Activated naive CD8-positive, alpha-beta T cell treated with anti-CD3 and anti-CD28 coated beads, Interleukin-2, amount 50 U/mL, for 24 hours (primary cell): ENCODE data around the gene GP1BA.
A peak's percentile ranks its signal among the peaks of the same experiment; 100 is the strongest.
"Not testable (repeated sequence)": the region's sequence is repeated elsewhere in the genome, so short reads cannot be mapped to it uniquely, and the experiment has no call there.

Experiments used
- ATAC-seq: fragments of 150-1000 bp; cut with Tn5 transposase; one replicate; pipeline ENCODE4 v1.10.0; 2021
- DNase-seq: peaks from one replicate; pipeline ENCODE4 v3.0.0; 2021
- H3K27ac Mint-ChIP-seq: one replicate; pipeline ENCODE4 v1.8.0; 2021; ENCODE audit warnings: mild to moderate bottlenecking, mixed read lengths
- H3K27me3 Mint-ChIP-seq: one replicate; pipeline ENCODE4 v1.8.0; 2021; ENCODE audit warnings: mixed read lengths
- H3K36me3 Mint-ChIP-seq: one replicate; pipeline ENCODE4 v1.8.0; 2021; ENCODE audit warnings: low read depth, mixed read lengths
- H3K4me1 Mint-ChIP-seq: one replicate; pipeline ENCODE4 v1.8.0; 2021; ENCODE audit warnings: mixed read lengths
- H3K4me3 Mint-ChIP-seq: one replicate; pipeline ENCODE4 v1.8.0; 2021; ENCODE audit warnings: mild to moderate bottlenecking, moderate library complexity, mixed read lengths
- H3K9me3 Mint-ChIP-seq: one replicate; pipeline ENCODE4 v1.8.0; 2021; ENCODE audit warnings: mixed read lengths

GP1BA gene

GRCh38 chr17:4919511-4920047 lies 12.5 kb upstream of the GP1BA start:
- no peaks in the 10 kb centered on the region for H3K36me3 Mint-ChIP-seq
- no peaks in the 10 kb centered on the region for H3K27me3 Mint-ChIP-seq
- no peak overlapping the region for H3K4me3 Mint-ChIP-seq
- DNase-seq (no peak), ATAC-seq (no peak)
- no peaks in the 10 kb centered on the region for H3K4me1 Mint-ChIP-seq
- no peak overlapping the region for H3K27ac Mint-ChIP-seq
- no peaks in the 10 kb centered on the region for H3K9me3 Mint-ChIP-seq

- Mint-ChIP-seq H3K36me3 (no peaks in the 10 kb centered on the region), H3K4me1 (no peaks in the 10 kb centered on the region), H3K27ac (no peak overlapping the region), H3K9me3 (no peaks in the 10 kb centered on the region), H3K4me3 (no peak overlapping the region), H3K27me3 (no peaks in the 10 kb centered on the region)
- DNase-seq (no peak), ATAC-seq (no peak)
Measured at GRCh38 chr17:4920351-4921048, 11.6 kb upstream of the GP1BA start.

- no peak overlapping the region for H3K27ac Mint-ChIP-seq
- no peaks in the 10 kb centered on the region for H3K9me3 Mint-ChIP-seq
- no peak overlapping the region for H3K4me3 Mint-ChIP-seq
- DNase-seq (no peak), ATAC-seq (no peak)
- H3K27me3 Mint-ChIP-seq = no peaks in the 10 kb centered on the region
- H3K36me3 Mint-ChIP-seq = no peaks in the 10 kb centered on the region
- H3K4me1 Mint-ChIP-seq = no peaks in the 10 kb centered on the region
Measured at GRCh38 chr17:4921320-4921719, 10.8 kb upstream of the GP1BA start.

GRCh38 chr17:4926577-4927335 lies 5.3 kb upstream of the GP1BA start:
- not testable (repeated sequence) for ATAC-seq, H3K4me1 Mint-ChIP-seq, H3K27ac Mint-ChIP-seq, DNase-seq, H3K4me3 Mint-ChIP-seq, H3K36me3 Mint-ChIP-seq, H3K27me3 Mint-ChIP-seq, H3K9me3 Mint-ChIP-seq

GRCh38 chr17:4928881-4929280 lies 3.2 kb upstream of the GP1BA start:
- no peak overlapping the region for H3K27ac Mint-ChIP-seq
- H3K9me3 Mint-ChIP-seq = no peaks in the 10 kb centered on the region
- H3K36me3 Mint-ChIP-seq = peaks cover 8% of the 10 kb centered on the region
- no peaks in the 10 kb centered on the region for H3K27me3 Mint-ChIP-seq
- no peak overlapping the region for H3K4me3 Mint-ChIP-seq
- H3K4me1 Mint-ChIP-seq = peaks cover 7% of the 10 kb centered on the region
- DNase-seq (no peak), ATAC-seq (no peak)

GRCh38 chr17:4932756-4933155 lies 679 bp downstream of the GP1BA start:
- no peaks in the 10 kb centered on the region for H3K9me3 Mint-ChIP-seq
- ATAC-seq (no peak), DNase-seq (no peak)
- no peaks in the 10 kb centered on the region for H3K27me3 Mint-ChIP-seq
- H3K36me3 Mint-ChIP-seq = peaks cover 18% of the 10 kb centered on the region
- no peak overlapping the region for H3K27ac Mint-ChIP-seq
- H3K4me3 Mint-ChIP-seq = no peak overlapping the region
- H3K4me1 Mint-ChIP-seq = peaks cover 21% of the 10 kb centered on the region

GRCh38 chr17:4933646-4934045 lies 1.6 kb downstream of the GP1BA start:
- DNase-seq (no peak), ATAC-seq (no peak)
- no peaks in the 10 kb centered on the region for H3K27me3 Mint-ChIP-seq
- H3K4me1 Mint-ChIP-seq = peaks cover 28% of the 10 kb centered on the region
- no peaks in the 10 kb centered on the region for H3K9me3 Mint-ChIP-seq
- peak overlapping the region; percentile 23 for H3K4me3 Mint-ChIP-seq
- peaks cover 19% of the 10 kb centered on the region for H3K36me3 Mint-ChIP-seq
- peak overlapping the region; percentile 49 for H3K27ac Mint-ChIP-seq

- Mint-ChIP-seq H3K4me1 (peaks cover 33% of the 10 kb centered on the region), H3K36me3 (peaks cover 19% of the 10 kb centered on the region), H3K4me3 (peak overlapping the region; percentile 23), H3K9me3 (no peaks in the 10 kb centered on the region), H3K27ac (peak overlapping the region; percentile 49), H3K27me3 (no peaks in the 10 kb centered on the region)
- no peak for DNase-seq
- ATAC-seq = no peak
Measured at GRCh38 chr17:4934173-4934979, 2.3 kb downstream of the GP1BA start.

- no peak overlapping the region for H3K27ac Mint-ChIP-seq
- DNase-seq (no peak), ATAC-seq (no peak)
- H3K36me3 Mint-ChIP-seq = peaks cover 17% of the 10 kb centered on the region
- H3K4me1 Mint-ChIP-seq = peaks cover 35% of the 10 kb centered on the region
- peaks cover 2% of the 10 kb centered on the region for H3K27me3 Mint-ChIP-seq
- H3K9me3 Mint-ChIP-seq = no peaks in the 10 kb centered on the region
- H3K4me3 Mint-ChIP-seq = no peak overlapping the region
Measured at GRCh38 chr17:4935650-4936049, 3.6 kb downstream of the GP1BA start.

GRCh38 chr17:4936436-4936835 lies 4.4 kb downstream of the GP1BA start:
- peaks cover 2% of the 10 kb centered on the region for H3K27me3 Mint-ChIP-seq
- H3K4me1 Mint-ChIP-seq = peaks cover 40% of the 10 kb centered on the region
- DNase-seq (no peak), ATAC-seq (no peak)
- no peaks in the 10 kb centered on the region for H3K9me3 Mint-ChIP-seq
- no peak overlapping the region for H3K4me3 Mint-ChIP-seq
- H3K36me3 Mint-ChIP-seq = peaks cover 19% of the 10 kb centered on the region
- peak overlapping the region; percentile 16 for H3K27ac Mint-ChIP-seq

GRCh38 chr17:4937553-4937952 lies 5.5 kb downstream of the GP1BA start:
- DNase-seq (no peak), ATAC-seq (no peak)
- Mint-ChIP-seq H3K27me3 (peaks cover 2% of the 10 kb centered on the region), H3K4me3 (no peak overlapping the region), H3K27ac (no peak overlapping the region), H3K36me3 (peaks cover 30% of the 10 kb centered on the region), H3K4me1 (peaks cover 52% of the 10 kb centered on the region), H3K9me3 (no peaks in the 10 kb centered on the region)

GRCh38 chr17:4938069-4938491 lies 6.0 kb downstream of the GP1BA start:
- H3K36me3 Mint-ChIP-seq = peaks cover 35% of the 10 kb centered on the region
- H3K9me3 Mint-ChIP-seq = no peaks in the 10 kb centered on the region
- peak overlapping the region; percentile 99 for H3K27ac Mint-ChIP-seq
- no peak for ATAC-seq
- peak overlapping the region; percentile 99 for H3K4me3 Mint-ChIP-seq
- peaks cover 55% of the 10 kb centered on the region for H3K4me1 Mint-ChIP-seq
- peaks cover 2% of the 10 kb centered on the region for H3K27me3 Mint-ChIP-seq
- DNase-seq = no peak

GRCh38 chr17:4938688-4939545 lies 6.8 kb downstream of the GP1BA start:
- Mint-ChIP-seq H3K36me3 (peaks cover 38% of the 10 kb centered on the region), H3K4me1 (peaks cover 60% of the 10 kb centered on the region), H3K4me3 (peak overlapping the region; percentile 99), H3K27me3 (peaks cover 2% of the 10 kb centered on the region), H3K27ac (peak overlapping the region; percentile 99), H3K9me3 (no peaks in the 10 kb centered on the region)
- DNase-seq (no peak), ATAC-seq (no peak)

- Mint-ChIP-seq H3K4me3 (peak overlapping the region; percentile 99), H3K36me3 (peaks cover 42% of the 10 kb centered on the region), H3K27ac (peak overlapping the region; percentile 99), H3K27me3 (peaks cover 2% of the 10 kb centered on the region), H3K4me1 (peaks cover 60% of the 10 kb centered on the region), H3K9me3 (no peaks in the 10 kb centered on the region)
- ATAC-seq (no peak), DNase-seq (peak; percentile 28)
Measured at GRCh38 chr17:4939546-4939795, 7.4 kb downstream of the GP1BA start.
